Stomach (tissue), 9 donors: Measurements from ENCODE around the gene MED13L. TPM values are rescaled to one million over a fixed set of nuclear protein-coding genes. Genes with fewer than 3 reads are reported as not detected.
A peak's percentile ranks its signal among the peaks of the same experiment; 100 is the strongest.

Experiments used
- DNase-seq, 2 donors: peaks; one replicate each; pipeline versions ENCODE4 v3.0.0 to v3.0.0-alpha.2; 2013 to 2019
- H3K27ac ChIP-seq, 5 donors: fragments of 200-600 bp in 4 of 5; sonication (generic) in 4 of 5; one replicate each; pipeline ENCODE4 v1.5.1; 2013 to 2019; ENCODE audit warnings: mild to moderate bottlenecking in 1 of 5, moderate library complexity in 1 of 5
- H3K27me3 ChIP-seq, 3 donors: fragments of 200-600 bp; sonication (generic); one replicate each; pipeline ENCODE4 v1.5.1; 2017 to 2019; ENCODE audit warnings: mixed run types in 1 of 3
- H3K36me3 ChIP-seq, 4 donors: fragments of 200-600 bp; sonication (generic); 1 replicate in 3 of 4; 2 replicates in 1 of 4; pipeline ENCODE4 v1.5.1; 2016 to 2019
- H3K4me1 ChIP-seq, 4 donors: fragments of 200-600 bp; sonication (generic); one replicate each; pipeline ENCODE4 v1.5.1; 2016 to 2019
- H3K4me3 ChIP-seq, 4 donors: fragments of 200-600 bp; sonication (generic) in 3 of 4; one replicate each; pipeline ENCODE4 v1.5.1; 2016 to 2019; ENCODE audit warnings: mild to moderate bottlenecking in 1 of 4
- H3K9me3 ChIP-seq, 4 donors: fragments of 200-600 bp; sonication (generic); one replicate each; pipeline ENCODE4 v1.5.1; 2016 to 2019
- EP300 ChIP-seq: sonication (generic); formaldehyde crosslinking; IDR thresholded peaks from one replicate; pipeline ENCODE4 v1.6.1; 2017; ENCODE audit warnings: antibody characterized with exemption
- POLR2A ChIP-seq, 4 donors: fragments of 450-650 bp; IDR thresholded peaks; one replicate each; pipeline ENCODE4 v1.6.1; 2016; ENCODE audit warnings: antibody characterized with exemption in 4 of 4, control low read depth in 2 of 4, mild to moderate bottlenecking in 1 of 4, moderate library complexity in 1 of 4
- POLR2AphosphoS5 ChIP-seq, 3 donors: sonication (generic); formaldehyde crosslinking; IDR thresholded peaks; one replicate each; pipeline ENCODE4 v1.6.1; 2016; ENCODE audit warnings: antibody characterized with exemption in 3 of 3
- WGBS, 5 donors: extraction: QIAGEN DNeasy Blood & Tissue Kit in 3 of 5; methylation state at CpG; one replicate each; pipeline versions ENCODE4 v1.1.5 to v1.1.7; 2013 to 2018; 5-methylcytosine and 5-hydroxymethylcytosine counted together
- intact Hi-C: fragments of 100-400 bp; cut with DNase I; formaldehyde crosslinking; loops from one replicate; pipeline ENCODE4 v1.15.1; 2023; ENCODE audit warnings: low total_unique reads
- polyA plus RNA-seq, 3 donors: library from polyadenylated mRNA; stranded (reverse); fragments of 200-250 nt; gene quantifications; one replicate each; pipeline ENCODE4 v1.2.3, GENCODE V29; 2013
- total RNA-seq, 5 donors: library from RNA; depleted of rRNA; stranded (reverse); fragments of >200 nt; gene quantifications; one replicate each; pipeline versions ENCODE4 v1.1.0 to v1.2.3, GENCODE V29; 2014 to 2016
- TF ChIP-seq, protein P1 (sequence below), 7 experiments: fragments of 450-650 bp in 4 of 7; fragments of 200-600 bp in 3 of 7; sonication (generic) in 3 of 7; IDR thresholded peaks; one replicate each; pipeline ENCODE4 v1.5.1; 2016 to 2019; ENCODE audit warnings: antibody characterized with exemption in 7 of 7, control low read depth in 2 of 7, mild to moderate bottlenecking in 1 of 7
- donor health status: healthy with polysubstance abuse.
- donor health status: Bipolar disorder and iron deficiency.
- donor health status: healthy.

The MED13L gene
- total and polyA plus RNA-seq, 8 donors = 10.4 to 305 (median 72.7) TPM

- intact Hi-C loops = no loop called here
- H3K27ac ChIP-seq = no peak overlapping the region
These were observed 116.5 kb downstream of the MED13L start for GRCh38 chr12:116160883-116161458.

GRCh38 chr12:116160231-116160630, 117.3 kb downstream of the MED13L start:
- intact Hi-C loops = no loop called here
- DNase-seq = no peak
- WGBS, 5 donors = 60 to 68% (median 62%) methylated on average over 2 of the region's 2 CpGs
- Histone ChIP-seq H3K27me3 (no peaks in the 10 kb centered on the region), H3K9me3 (no peaks in the 10 kb centered on the region), H3K27ac (no peak overlapping the region), H3K36me3 (no peaks in the 10 kb centered on the region), H3K4me1 (peaks cover 29 to 74% (median 52%) of the 10 kb centered on the region in 4 donors), H3K4me3 (no peak overlapping the region)
- no peak for TF ChIP-seq POLR2AphosphoS5 (IDR thresholded peaks at IDR 0.05)
- no peak for TF ChIP-seq EP300
- TF ChIP-seq, protein P1, sequence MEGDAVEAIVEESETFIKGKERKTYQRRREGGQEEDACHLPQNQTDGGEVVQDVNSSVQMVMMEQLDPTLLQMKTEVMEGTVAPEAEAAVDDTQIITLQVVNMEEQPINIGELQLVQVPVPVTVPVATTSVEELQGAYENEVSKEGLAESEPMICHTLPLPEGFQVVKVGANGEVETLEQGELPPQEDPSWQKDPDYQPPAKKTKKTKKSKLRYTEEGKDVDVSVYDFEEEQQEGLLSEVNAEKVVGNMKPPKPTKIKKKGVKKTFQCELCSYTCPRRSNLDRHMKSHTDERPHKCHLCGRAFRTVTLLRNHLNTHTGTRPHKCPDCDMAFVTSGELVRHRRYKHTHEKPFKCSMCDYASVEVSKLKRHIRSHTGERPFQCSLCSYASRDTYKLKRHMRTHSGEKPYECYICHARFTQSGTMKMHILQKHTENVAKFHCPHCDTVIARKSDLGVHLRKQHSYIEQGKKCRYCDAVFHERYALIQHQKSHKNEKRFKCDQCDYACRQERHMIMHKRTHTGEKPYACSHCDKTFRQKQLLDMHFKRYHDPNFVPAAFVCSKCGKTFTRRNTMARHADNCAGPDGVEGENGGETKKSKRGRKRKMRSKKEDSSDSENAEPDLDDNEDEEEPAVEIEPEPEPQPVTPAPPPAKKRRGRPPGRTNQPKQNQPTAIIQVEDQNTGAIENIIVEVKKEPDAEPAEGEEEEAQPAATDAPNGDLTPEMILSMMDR (IDR thresholded peaks at IDR 0.05) = no peak

More at GRCh38 chr12:116160883-116161458, 116.5 kb downstream of the MED13L start:
- no peaks in the 10 kb centered on the region for H3K36me3 ChIP-seq
- WGBS, 5 donors = 75 to 82% (median 78%) methylated on average over 7 of the region's 7 CpGs
- H3K4me3 ChIP-seq = no peak overlapping the region
- DNase-seq = no peak
- no peaks in the 10 kb centered on the region for H3K9me3 ChIP-seq
- no peaks in the 10 kb centered on the region for H3K27me3 ChIP-seq
- H3K4me1 ChIP-seq = peaks cover 37 to 81% (median 60%) of the 10 kb centered on the region in 4 donors
- TF ChIP-seq POLR2AphosphoS5 (IDR thresholded peaks at IDR 0.05) = no peak
- TF ChIP-seq EP300 = no peak
- TF ChIP-seq POLR2A (IDR thresholded peaks at IDR 0.05) = no peak
- TF ChIP-seq, protein P1 (IDR thresholded peaks at IDR 0.05) = no peak

DNA sequence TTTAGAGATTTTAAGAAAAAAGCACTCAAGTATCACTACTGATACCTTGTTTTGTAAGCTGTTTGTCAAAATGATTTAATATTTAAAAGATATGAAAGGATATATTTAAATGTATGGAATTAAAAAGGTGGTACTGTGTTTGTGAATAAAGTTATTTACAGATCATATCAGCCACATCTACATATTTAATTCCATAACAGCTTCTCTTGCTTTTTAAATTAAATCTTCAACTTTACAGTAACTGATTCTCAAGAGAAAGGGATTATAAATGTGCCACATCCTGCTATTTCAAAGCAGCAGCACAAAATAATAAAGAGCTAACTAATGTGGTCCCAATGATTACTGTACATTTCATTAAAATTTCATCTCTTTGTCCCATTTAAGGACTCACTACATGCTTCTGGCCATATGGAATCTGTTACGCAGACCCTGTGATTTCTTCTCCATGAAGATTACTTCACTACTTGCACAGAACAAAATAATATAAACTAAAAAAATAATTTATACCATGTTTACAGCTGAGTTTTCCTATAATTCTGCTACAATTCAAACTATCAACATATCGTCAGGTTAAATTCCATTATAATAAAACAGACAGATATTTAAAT, 117.8 kb downstream of the MED13L start:
- DNase-seq = no peak
- intact Hi-C loops = no loop called here
- H3K36me3 ChIP-seq = no peaks in the 10 kb centered on the region
- H3K27ac ChIP-seq = no peak overlapping the region
- H3K4me3 ChIP-seq = no peak overlapping the region
- no peaks in the 10 kb centered on the region for H3K27me3 ChIP-seq
- no peaks in the 10 kb centered on the region for H3K9me3 ChIP-seq
- peaks cover 25 to 74% (median 47%) of the 10 kb centered on the region in 4 donors for H3K4me1 ChIP-seq
- 86 to 92% (median 92%) methylated on average over 2 of the region's 2 CpGs for WGBS, 5 donors
- no peak for TF ChIP-seq POLR2A (IDR thresholded peaks at IDR 0.05)

DNA sequence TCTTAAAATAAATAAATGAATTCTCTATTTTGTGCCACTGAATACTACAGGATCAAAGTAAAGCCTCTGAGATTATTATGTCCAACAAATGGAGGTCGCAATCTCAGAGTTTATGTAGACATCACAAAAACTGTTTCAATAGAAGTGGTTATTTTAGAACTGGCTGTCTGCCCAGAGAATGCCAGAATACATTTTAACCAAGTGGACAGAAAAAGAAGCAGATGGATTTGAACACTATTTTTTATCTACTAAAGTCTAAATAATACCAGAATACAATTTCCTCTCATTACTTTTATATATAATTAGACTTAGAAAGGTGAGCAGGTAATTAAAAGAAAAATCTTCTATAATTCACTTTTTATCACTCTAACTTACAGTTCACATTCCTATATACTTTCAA, 118.3 kb downstream of the MED13L start:
- intact Hi-C loops = no loop called here
- Histone ChIP-seq H3K4me3 (no peak overlapping the region), H3K27ac (no peak overlapping the region), H3K27me3 (no peaks in the 10 kb centered on the region), H3K4me1 (peaks cover 20 to 74% (median 43%) of the 10 kb centered on the region in 4 donors), H3K36me3 (no peaks in the 10 kb centered on the region), H3K9me3 (no peaks in the 10 kb centered on the region)
- WGBS, 5 donors = 11 to 20% (median 15%) methylated on average over 1 of the region's 1 CpG
- peak in 1 of 2 donors; percentile 74 for DNase-seq
- no peak for TF ChIP-seq POLR2AphosphoS5 (IDR thresholded peaks at IDR 0.05)

GRCh38 chr12:116157845-116158267, 119.6 kb downstream of the MED13L start:
- Histone ChIP-seq H3K27ac (no peak overlapping the region), H3K27me3 (no peaks in the 10 kb centered on the region), H3K4me3 (no peak overlapping the region), H3K9me3 (no peaks in the 10 kb centered on the region), H3K4me1 (peaks cover 26 to 74% (median 47%) of the 10 kb centered on the region in 4 donors), H3K36me3 (no peaks in the 10 kb centered on the region)
- DNase-seq = no peak
- 56 to 67% (median 62%) methylated on average over 5 of the region's 5 CpGs for WGBS, 5 donors
- intact Hi-C loops = no loop called here
- TF ChIP-seq POLR2A (IDR thresholded peaks at IDR 0.05) = no peak
- TF ChIP-seq, protein P1 (IDR thresholded peaks at IDR 0.05) = no peak
- TF ChIP-seq POLR2AphosphoS5 (IDR thresholded peaks at IDR 0.05) = no peak
- TF ChIP-seq EP300 = no peak
